Measurements from ENCODE around the gene ROBO1. TPM values are rescaled to one million over a fixed set of nuclear protein-coding genes. Genes with fewer than 3 reads are reported as not detected.

Gene ROBO1
- total and polyA plus RNA-seq, 2 of the 8 experiments (the other 6 are each of a cell fraction or from before 2014, with no cell fraction given): 51.4 to 91.0 TPM

GRCh38 chr3:79249701-79250100 lies 518.1 kb downstream of the ROBO1 start:
- no peak overlapping the region for H3K23ac ChIP-seq (ENCODE audit: insufficient read length)
- no peak overlapping the region for H3K4me2 ChIP-seq (ENCODE audit: insufficient read depth in 1 of 2, low read depth in 2 of 2, low read length in 2 of 2)
- H2AFZ ChIP-seq (ENCODE audit: low read length): no peak overlapping the region
- no peak overlapping the region for H3K27ac ChIP-seq (ENCODE audit: low read depth, low read length)
- H3K14ac ChIP-seq (ENCODE audit: insufficient read length): no peak overlapping the region
- H4K91ac ChIP-seq (replicated peaks; ENCODE audit: insufficient read length, low read length): no peak overlapping the region
- no peaks in the 10 kb centered on the region for H3K9me3 ChIP-seq (ENCODE audit: insufficient read depth in 2 of 2, low read depth in 1 of 2, low read length in 1 of 2)
- FAIRE-seq (no peak), DNase-seq (ENCODE audit: low read depth in 1 of 2, low spot score in 2 of 2) (no peak)
- H3K79me2 ChIP-seq (ENCODE audit: control insufficient read depth in 1 of 2, insufficient read depth in 2 of 2, low read length in 2 of 2): no peaks in the 10 kb centered on the region
- 90% methylated on average over 4 of the region's 4 CpGs; no CpG with 5 or more reads in 1 of the 2 experiments for WGBS, 2 experiments (ENCODE audit: extremely low coverage in 1 of 2, insufficient coverage in 1 of 2, insufficient read length in 1 of 2, insufficient replicate concordance in 2 of 2, low coverage in 1 of 2, low lambda C conversion rate in 2 of 2, missing lambda C conversion rate in 1 of 2)
- no peak overlapping the region for H3K4ac ChIP-seq (replicated peaks; ENCODE audit: insufficient read length, low read depth, low read length)
- H2BK5ac ChIP-seq (ENCODE audit: low read depth, low read length): no peak overlapping the region
- no peak overlapping the region for H2BK12ac ChIP-seq (ENCODE audit: low read depth, low read length)
- no peak overlapping the region for H4K5ac ChIP-seq (ENCODE audit: insufficient read length, low read depth, low read length)
- H3K18ac ChIP-seq (ENCODE audit: extremely low read depth, low read length): no peak overlapping the region
- ChIA-PET POLR2A (ENCODE audit: partially characterized antibody) (no interaction called here), CTCF (ENCODE audit: partially characterized antibody) (interaction anchor here (1.3 kb wide), 1 partner anchor 12 kb away, joined by 5 read pairs; no protein-coding TSS in a partner anchor)
- H3K56ac ChIP-seq (replicated peaks; ENCODE audit: insufficient read length, low read depth, low read length): no peak overlapping the region
- H2AK5ac ChIP-seq (ENCODE audit: low read depth, low read length): no peak overlapping the region
- H3K23me2 ChIP-seq (ENCODE audit: low read depth, low read length): no peaks in the 10 kb centered on the region
- H3K79me1 ChIP-seq (ENCODE audit: low read depth, low read length): no peaks in the 10 kb centered on the region
- H4K20me1 ChIP-seq (replicated peaks in 1 of 2; ENCODE audit: control insufficient read depth in 1 of 2, insufficient read depth in 2 of 2, low read length in 2 of 2): no peaks in the 10 kb centered on the region
- H2BK120ac ChIP-seq (replicated peaks; ENCODE audit: low read depth, low read length): no peak overlapping the region
- no peaks in the 10 kb centered on the region for H3K36me3 ChIP-seq (ENCODE audit: control insufficient read depth in 2 of 4, insufficient read depth in 4 of 4, low read length in 3 of 4)
- no peak overlapping the region for H3K9ac ChIP-seq (replicated peaks in 1 of 4; ENCODE audit: extremely low read depth in 1 of 4, low read depth in 3 of 4, low read length in 3 of 4)
- H3K4me1 ChIP-seq (replicated peaks in 1 of 4; ENCODE audit: control insufficient read depth in 3 of 4, insufficient read depth in 4 of 4, low read length in 3 of 4): peaks cover 0 to 8% (median 1%) of the 10 kb centered on the region in 4 experiments; a peak in 4 of 7 replicates
- no peak overlapping the region for H3K4me3 ChIP-seq (ENCODE audit: extremely low read depth in 1 of 4, insufficient read depth in 2 of 4, low read depth in 3 of 4, low read length in 4 of 4)
- H2BK15ac ChIP-seq (ENCODE audit: low read length): no peak overlapping the region
- H2BK20ac ChIP-seq (ENCODE audit: low read length): no peak overlapping the region
- no peak overlapping the region for H4K8ac ChIP-seq (ENCODE audit: extremely low read depth, insufficient read depth, low read length)
- H3K27me3 ChIP-seq (replicated peaks in 1 of 4; ENCODE audit: control insufficient read depth in 3 of 4, extremely low read depth in 1 of 4, insufficient read depth in 3 of 4, low read length in 3 of 4): no peaks in the 10 kb centered on the region
- TF ChIP-seq RNF2 (IDR thresholded peaks at IDR 0.05; ENCODE audit: borderline replicate concordance, low read depth, low read length, missing control alignments, poor library complexity, severe bottlenecking) (no peak), EZH2 (IDR thresholded peaks at IDR 0.05; ENCODE audit: low read depth, low read length, severe bottlenecking) (no peak), HDAC2 (IDR thresholded peaks at IDR 0.05; ENCODE audit: borderline replicate concordance in 1 of 2, low read depth in 2 of 2, low read length in 2 of 2) (no peak), TCF12 (IDR thresholded peaks at IDR 0.05; ENCODE audit: low read depth, low read length) (no peak), SP1 (IDR thresholded peaks at IDR 0.05; ENCODE audit: low read depth, low read length) (no peak), SUZ12 (IDR thresholded peaks at IDR 0.05; ENCODE audit: low read length) (no peak), CHD2 (IDR thresholded peaks at IDR 0.05; ENCODE audit: low read length) (no peak), KDM4A (IDR thresholded peaks at IDR 0.05; ENCODE audit: low read depth, low read length, severe bottlenecking) (no peak), POLR2AphosphoS5 (IDR thresholded peaks at IDR 0.05; ENCODE audit: low read depth, low read length) (no peak), SAP30 (IDR thresholded peaks at IDR 0.05; ENCODE audit: insufficient read depth, insufficient replicate concordance, low read length) (no peak), CBX8 (IDR thresholded peaks at IDR 0.05; ENCODE audit: borderline replicate concordance, low read depth, low read length) (no peak), RFX5 (IDR thresholded peaks at IDR 0.05; ENCODE audit: borderline replicate concordance, low read depth, low read length) (no peak), SP4 (IDR thresholded peaks at IDR 0.05; ENCODE audit: low read length) (no peak)
